Caki2 (cell line): ENCODE data around the gene SORCS3. TPM values are rescaled to one million over a fixed set of nuclear protein-coding genes. Genes with fewer than 3 reads are reported as not detected.
A peak's percentile ranks its signal among the peaks of the same experiment; 100 is the strongest.

Experiments
- DNase-seq: peaks from one replicate; pipeline ENCODE4 v3.0.0-alpha.2; 2015; ENCODE audit warnings: low read depth
- in situ Hi-C: cut with HindIII; loops from 2 replicates; pipeline ENCODE4 v1.10.0; 2016; ENCODE audit warnings: low sequenced_read_pairs, low pct_unique_long_range_greater_than_20kb, mixed read lengths
- total RNA-seq: library from RNA; depleted of rRNA; stranded (reverse); fragments of >200 nt; shearing (Covaris generic); gene quantifications from 2 replicates; pipeline ENCODE4 v1.2.3, GENCODE V29; 2014; ENCODE audit warnings: low replicate concordance; rRNA removed

The SORCS3 gene
- 0.10 TPM in 1 of 2 replicates, not detected in the other for total RNA-seq

DNA sequence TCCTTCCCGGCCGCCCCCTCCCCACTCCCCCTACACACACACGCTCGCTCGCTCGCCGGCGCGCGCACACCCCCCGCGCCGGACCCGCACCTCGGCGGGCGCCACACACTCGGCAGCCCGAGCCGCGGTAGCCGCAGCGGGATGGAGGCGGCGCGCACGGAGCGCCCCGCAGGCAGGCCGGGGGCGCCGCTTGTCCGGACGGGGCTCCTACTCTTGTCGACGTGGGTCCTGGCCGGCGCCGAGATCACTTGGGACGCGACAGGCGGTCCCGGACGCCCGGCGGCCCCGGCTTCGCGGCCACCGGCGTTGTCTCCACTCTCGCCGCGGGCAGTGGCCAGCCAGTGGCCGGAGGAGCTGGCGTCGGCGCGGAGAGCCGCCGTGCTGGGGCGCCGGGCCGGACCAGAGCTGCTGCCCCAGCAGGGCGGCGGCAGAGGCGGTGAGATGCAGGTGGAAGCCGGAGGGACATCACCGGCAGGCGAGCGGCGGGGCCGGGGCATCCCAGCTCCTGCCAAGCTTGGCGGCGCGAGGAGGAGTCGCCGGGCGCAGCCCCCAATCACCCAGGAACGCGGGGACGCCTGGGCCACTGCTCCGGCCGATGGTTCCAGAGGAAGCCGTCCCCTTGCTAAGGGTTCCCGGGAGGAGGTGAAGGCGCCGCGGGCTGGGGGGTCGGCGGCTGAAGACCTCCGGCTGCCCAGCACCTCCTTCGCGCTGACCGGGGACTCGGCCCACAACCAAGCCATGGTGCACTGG is at the start of gene SORCS3:
Gene SORCS3, plus strand, starts transcription at position 104 of the 750 bp plus-strand sequence.
- peak; percentile 33 for DNase-seq
- in situ Hi-C loops = no loop called here

DNA sequence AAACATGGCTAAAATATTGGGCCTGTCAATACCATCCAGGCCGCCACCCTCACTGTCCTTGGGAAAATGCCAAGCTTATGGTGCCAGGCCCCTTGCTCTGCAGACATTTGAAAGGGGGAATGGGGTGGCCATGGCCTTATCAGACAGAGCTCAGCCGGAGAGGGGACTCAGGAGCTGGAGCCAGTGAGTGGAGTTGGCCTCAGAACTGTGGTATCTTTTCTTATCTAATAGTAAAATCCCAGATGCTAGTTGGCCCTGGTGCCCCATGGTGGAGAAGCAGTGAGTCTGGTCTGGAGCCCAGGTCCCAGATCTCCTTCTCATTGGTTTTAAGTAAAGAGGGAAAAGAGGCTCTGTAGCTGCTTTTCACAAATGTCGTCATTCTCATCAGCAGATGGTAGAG is 49.6 kb upstream of the SORCS3 start:
- in situ Hi-C loops = no loop called here
- DNase-seq = no peak

DNA sequence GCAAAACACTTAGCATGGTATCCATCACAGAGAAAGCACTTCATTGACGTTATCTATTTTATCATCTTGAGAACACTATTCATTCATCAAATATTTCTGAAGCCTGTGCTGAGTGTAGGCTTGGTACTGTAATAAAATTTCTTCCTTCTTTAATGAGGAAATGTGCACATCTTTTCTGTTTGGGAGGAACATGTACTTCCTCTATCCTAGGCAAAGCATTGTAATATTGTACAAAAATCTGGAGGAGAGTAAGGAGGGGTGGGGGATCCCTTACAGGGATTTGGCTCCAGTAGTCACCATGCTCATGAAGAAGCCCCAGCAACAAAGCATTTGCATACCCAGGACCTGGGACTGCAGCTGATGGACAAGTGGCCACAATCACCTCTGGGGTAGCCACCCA is 39.9 kb upstream of the SORCS3 start:
- no peak for DNase-seq
- in situ Hi-C loops = no loop called here

DNA sequence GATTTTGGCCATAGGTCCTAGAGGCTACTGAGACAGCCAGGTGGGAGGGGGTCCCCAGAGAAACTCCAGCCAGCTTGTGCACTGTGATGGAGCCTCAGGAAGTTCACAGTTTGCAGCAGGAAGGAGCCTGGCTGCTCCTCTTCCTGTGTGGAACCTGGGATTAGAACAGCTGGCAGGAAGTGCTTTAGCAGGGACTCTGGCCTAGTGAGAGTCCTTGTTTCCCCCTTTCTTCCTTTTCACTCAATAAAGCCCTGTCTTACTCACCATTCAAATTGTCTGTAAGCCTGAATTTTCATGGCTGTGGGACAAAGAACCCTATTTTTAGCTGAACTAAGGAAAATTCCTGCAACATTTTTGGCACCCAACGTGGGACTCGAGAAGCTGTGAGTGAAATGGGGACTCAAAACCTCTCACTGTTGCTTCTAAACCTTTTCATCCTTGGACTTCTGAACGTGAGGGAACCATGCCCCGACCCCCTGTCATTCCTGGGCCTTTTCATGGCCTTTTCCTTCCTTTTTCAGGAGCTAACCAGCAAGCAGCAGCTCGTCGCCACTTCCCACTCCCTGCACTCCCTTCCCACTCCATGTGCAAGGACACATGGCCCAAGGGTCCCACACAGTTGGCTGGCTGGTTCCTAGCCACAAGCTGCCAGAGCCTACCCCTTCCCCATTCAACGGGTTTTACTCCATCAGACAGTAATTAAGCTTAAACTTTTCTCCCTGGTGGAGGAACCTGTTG is 32.8 kb upstream of the SORCS3 start:
- no peak for DNase-seq
- in situ Hi-C loops = no loop called here

DNA sequence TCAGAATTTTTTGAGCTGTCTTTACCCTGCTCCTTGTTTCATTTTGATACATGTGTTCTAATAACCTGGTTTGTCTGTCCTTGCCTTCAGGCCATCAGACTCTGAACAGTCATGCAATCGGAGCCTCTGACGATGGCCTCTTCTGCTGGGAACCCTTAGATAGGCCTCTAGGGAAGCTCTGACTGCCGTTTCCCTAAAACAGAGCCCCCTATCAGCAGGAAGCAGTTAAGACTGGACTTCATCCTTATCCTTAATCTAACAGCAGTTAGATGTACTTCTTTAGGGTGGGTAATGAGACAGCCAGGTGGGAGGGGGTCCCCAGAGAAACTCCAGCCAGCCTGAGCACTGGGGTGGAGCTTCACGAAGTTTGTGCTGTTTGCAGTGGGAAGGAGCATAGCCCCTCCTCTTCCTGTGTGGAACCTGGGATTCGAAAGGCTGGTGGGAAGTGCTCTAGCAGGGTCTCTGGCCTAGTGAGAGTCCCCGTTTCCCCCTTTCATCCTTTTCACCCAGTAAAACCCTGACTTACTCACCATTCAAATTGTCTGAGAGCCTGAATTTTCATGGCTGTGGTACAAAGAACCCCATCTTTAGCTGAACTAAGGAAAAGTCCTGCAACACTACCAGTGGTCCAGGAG is 28.4 kb upstream of the SORCS3 start:
- no peak for DNase-seq
- in situ Hi-C loops = no loop called here

DNA sequence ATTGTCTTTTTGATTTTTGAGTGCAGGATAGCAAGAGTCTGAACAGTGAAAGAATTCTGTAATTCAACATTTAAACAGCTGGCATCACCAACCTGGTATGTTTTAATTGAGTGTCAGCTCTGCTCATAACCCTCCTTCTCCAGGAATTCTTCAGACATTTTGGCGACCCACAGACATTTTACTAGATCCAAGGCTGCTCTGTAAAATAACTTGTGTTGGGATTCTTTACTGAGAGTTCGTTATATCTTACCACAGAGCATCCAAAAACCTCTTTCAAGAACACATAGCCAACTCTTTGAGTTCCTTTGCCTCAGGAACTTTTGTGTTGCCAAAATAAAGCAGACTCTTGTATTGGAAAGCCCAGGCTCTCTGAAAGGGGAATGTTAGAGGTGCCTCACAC is 27.7 kb upstream of the SORCS3 start:
- in situ Hi-C loops = no loop called here
- DNase-seq = no peak

DNA sequence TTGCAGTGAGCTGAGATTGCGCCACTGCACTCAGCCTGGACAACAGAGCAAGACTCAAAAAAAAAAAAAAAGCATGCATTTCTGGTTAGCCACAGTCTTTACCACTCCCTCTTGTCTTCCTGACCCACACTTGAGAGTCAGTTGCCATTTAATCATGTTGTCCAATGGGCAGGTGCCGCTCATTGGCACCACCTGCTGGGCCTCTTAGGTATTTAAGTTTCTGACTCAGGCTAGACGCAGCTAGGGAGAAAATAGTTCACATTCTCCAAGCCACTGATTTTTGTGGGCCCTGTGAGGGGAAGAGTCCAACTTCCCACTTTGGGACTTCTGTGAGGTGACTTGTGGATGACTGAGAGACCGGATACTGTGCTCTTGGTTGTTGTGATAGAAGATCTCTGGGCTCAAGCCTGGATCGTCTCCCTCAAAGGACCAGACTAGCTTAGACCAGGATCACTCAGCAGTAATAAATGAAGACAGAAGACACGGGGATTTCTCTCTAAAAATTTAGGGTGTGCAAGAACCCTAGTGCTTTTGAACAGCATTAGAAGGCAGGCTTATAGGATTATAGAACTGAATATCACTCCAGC is 26.8 kb upstream of the SORCS3 start:
- in situ Hi-C loops = no loop called here
- DNase-seq = no peak

DNA sequence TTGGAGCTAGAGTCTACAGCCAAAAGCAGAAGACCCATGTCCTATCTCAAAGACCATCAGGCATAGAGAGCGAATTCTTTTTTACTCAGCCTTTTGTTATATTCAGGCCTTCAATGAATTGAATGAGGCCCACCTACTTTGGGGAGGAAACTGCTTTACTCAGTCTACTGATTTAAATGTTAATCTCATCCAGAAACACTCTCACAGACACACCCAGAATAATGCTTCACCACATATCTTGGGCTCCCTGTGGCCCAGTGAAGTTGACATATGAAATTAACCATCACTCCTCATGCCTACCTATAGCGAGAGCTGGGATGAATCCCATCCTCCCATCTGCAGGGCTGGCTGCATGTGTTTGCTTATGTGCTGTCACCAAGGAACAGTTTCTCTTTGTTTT is 26.0 kb upstream of the SORCS3 start:
- in situ Hi-C loops = no loop called here

DNA sequence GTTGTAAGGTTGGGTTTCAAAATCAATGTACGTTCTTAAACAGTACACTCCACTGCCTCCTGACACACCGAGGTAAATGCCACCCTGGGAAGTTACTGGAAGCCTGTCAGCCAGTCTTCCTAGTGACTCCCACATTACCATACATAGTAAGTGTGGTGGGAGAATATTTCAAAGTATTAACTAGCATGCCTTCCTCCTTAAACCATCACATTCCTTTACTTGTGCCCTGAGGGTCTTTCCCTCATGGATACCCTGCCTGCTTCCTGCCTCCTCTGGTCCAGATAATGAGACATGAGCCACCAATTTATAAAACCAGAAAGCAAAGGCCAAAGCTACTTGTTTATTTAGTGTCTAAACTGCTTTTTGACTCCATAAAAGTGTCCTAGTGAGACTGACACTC is 23.3 kb upstream of the SORCS3 start:
- no peak for DNase-seq
- in situ Hi-C loops = no loop called here

More for the DNA sequence above, 26.0 kb upstream of the SORCS3 start:
- DNase-seq = no peak

DNA sequence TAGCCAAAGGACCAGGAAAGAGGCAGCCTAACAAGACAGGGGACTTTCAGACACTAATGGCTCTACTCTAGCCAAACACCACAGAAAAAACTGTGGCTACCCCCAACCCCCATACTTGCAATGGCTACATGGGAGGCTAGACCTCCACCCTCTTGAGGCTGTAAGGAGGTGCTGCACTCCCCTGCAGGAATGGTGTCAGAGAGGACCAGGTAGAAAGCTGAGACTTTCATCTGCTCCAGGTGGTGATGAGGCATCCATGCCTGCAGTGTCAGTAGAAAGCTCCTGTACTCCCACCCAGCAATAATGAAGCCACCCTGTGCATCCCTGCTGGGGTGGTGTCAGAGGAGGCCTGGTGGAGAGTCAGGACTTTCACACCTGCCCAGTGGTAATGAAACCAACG is 18.9 kb upstream of the SORCS3 start:
- in situ Hi-C loops = no loop called here
- no peak for DNase-seq

DNA sequence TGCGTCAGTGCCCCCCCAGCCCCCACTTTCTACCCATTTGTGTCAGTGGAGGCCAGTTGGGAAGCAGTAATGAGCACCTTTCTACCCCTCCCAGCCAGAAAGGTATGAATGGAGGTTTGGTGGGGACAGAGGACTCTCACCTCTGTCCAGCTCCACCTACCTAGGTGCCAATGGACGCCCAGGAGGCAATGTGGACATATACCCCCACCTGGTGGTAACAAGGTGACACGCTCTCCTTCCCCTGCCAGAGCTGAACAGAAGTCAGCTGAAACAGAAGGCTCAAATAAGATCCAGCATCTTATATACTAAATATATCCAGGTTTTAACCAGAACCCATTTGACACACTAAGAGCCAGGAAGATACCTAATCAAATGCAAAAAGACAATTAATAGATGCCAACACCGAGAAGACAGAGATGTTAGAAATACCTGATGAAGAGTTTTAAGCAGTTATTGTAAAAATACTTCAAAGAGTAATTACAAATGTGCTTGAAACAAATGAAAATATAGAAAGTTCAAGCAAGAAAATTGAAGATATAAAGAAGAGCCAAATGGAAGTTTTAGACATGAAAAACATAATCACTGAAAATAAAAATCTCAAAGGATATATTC is 18.4 kb upstream of the SORCS3 start:
- in situ Hi-C loops = no loop called here
- no peak for DNase-seq

DNA sequence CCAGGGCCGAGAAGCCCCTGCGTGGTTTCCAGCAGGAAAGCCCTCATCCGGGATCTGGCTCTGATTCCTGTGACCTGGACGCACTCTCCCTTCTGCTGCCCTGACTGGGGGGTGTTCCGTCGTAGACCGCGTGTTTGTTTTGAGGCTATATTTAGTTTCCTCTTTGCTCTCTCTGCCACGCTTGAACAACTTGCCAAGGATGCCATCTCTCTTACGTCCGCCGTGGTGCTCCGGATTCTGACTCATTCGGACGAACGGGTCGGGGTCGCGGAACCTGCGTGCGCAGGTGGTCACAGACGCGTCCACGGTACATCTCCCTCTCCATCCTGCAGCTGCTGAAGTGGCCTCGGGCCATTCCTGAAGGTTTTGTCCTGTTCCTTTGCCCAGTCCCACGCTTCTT is 10.4 kb upstream of the SORCS3 start:
- in situ Hi-C loops = no loop called here
- peak; percentile 30 for DNase-seq

DNA sequence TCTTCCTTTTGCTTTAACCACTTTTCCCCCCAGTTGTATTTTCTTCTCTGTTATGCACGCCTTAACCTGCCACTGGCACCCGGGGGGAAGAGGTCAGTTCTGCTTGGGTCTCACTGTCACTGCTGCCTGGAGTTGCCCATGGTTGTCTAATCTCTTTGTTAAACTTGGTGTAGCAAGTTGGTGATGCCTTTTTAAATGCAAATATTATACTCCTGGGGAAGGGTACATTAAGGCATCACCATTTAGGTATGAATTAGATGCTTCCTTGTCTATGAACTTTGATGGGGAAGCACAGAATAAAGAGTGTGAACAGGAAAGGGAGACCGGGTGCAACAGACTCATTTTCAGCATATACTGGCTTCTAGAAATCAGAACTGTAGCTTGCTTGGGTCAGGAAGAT is 9.1 kb upstream of the SORCS3 start:
- in situ Hi-C loops = no loop called here
- no peak for DNase-seq

DNA sequence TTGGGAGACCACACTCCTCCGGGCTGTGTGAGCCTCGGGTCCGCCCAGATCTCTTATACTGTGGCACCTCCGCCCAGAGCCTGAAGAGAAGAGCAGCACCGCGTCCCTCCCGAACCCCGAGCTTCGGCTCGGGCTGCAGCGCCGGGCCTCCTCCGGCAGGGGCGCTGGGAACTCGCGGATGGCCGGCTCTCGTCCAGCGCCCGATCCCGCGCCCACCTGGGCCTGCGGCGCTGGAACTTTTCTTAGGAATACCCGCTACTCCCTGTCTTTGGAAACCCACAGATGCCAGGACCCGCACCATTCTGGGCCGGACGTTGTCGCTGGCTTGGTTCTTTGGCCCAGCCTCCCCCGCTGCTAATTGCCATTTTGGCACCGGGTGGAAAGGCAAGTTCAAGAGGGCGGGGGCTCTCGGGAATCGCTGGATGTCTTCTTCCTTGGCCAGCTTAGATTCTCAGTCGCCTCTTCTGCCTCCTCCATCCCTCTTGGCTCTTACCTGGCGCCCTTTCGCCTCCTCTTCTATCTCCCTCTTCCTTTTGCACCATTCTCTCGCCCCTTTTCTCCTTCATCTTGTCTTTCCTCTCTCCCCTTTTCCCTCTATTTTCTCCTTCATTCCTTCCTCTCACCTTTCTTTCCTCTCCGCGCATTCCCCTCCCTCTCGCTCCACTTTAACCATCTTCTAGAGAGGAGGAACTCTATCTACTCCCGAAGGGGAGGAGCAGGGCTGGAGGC is 2.1 kb upstream of the SORCS3 start:
- DNase-seq = peak; percentile 20
- in situ Hi-C loops = no loop called here

DNA sequence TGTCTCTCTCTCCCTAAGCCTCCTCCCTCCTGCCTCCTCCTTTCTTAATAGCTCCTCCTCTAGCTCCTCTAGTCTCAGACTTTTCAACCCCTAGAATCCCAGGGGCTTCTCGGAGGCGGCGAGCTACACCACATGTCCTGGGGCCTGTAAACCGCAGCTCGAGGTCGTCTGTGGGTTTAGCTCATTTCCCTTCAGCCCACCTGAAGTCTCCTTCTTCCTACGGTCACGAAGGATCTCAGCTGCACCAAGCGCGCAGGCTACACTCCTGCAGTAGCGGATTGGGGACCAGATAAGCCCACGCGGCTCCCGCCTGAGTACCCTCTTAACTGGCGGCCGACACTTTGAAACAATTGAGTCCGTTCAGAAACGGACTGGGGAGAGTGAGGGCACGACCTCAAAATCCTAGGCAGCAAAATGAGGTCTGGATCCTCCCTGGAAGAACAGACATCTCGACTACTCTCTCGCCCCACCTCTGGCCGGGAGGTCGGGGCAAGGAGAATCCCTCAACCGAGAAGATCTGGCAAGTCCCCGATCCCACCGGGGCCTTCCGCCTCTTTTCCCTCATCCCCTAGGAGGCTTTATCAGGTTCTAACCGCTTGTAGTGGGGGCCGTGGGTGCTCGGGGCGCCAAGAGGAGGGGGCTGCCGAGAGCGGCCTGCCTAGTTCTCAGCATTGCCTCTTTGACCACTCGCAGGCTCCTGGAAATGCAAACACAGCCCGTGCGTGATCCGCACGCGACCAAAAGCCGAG is 1.3 kb upstream of the SORCS3 start:
- in situ Hi-C loops = no loop called here
- DNase-seq = peak; percentile 41

DNA sequence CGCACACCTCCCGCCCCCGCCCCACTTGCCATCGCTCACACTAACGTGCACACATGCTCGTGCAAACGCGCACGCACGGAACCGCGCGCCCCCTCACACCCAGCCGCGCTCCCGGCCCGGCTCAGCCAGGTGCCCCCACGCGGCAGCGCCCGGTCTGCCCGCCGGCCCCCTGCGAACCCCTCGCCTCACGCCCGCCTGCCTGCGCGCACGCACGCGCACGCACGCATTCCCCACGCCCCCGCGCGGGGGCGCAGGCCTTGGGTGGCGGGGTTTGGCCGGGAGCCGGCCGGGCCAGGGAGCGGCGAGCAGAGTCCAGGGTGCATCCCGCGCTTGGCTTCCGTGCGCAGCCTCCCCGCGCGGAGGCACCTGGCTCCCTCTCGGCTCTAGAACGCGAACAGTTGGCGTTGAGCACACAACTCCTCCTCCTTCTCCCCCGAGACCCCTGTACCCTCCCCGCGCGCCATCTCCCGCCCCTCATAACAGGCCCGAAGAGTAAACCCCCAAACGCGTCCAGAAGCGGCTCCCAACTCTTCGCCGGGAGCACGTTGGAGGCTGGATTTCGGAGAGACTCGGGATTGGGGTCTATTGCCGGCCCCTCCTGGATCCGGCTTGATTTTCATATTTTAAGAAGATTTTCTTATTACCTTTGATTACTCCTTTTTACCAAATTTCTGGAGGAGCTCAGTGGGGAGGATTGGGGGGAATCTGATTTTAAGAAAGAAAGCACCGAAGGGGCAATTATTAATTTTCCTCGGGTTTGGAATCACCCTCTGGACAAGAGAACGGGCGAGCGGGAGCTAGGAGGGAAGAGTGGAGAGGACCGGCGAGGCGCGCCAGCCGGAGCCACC is 527 bp upstream of the SORCS3 start:
- DNase-seq = no peak
- in situ Hi-C loops = no loop called here
